CD14-positive monocyte (primary cell): ENCODE measurements around the gene RHOG. TPM values are rescaled to one million over a fixed set of nuclear protein-coding genes. Genes with fewer than 3 reads are reported as not detected.
A peak's percentile ranks its signal among the peaks of the same experiment; 100 is the strongest.

Experiments used
- DNase-seq, 3 donors: peaks; one replicate each; pipeline ENCODE4 v3.0.0-alpha.2; 2011 to 2022
- H2AFZ ChIP-seq: 2 replicates; pipeline ENCODE4 v1.6.0; 2012; ENCODE audit warnings: mild to moderate bottlenecking, low read depth, low read length, inconsistent platforms; ENCODE audit not compliant: insufficient read depth, poor library complexity, severe bottlenecking
- H3K27ac ChIP-seq, 2 donors: 1 replicate in 1 of 2; 2 replicates in 1 of 2; pipeline ENCODE4 v1.5.1; 2012 to 2013; ENCODE audit warnings: low read length in 2 of 2, control low read depth in 1 of 2, inconsistent platforms in 1 of 2, low read depth in 1 of 2, mild to moderate bottlenecking in 1 of 2
- H3K27me3 ChIP-seq, 2 donors: one replicate each; pipeline versions ENCODE4 v1.6.0 to v1.6.1; 2011 to 2013; ENCODE audit warnings: low read length in 2 of 2; ENCODE audit not compliant: control insufficient read depth in 2 of 2, insufficient read depth in 2 of 2
- H3K36me3 ChIP-seq, 2 donors: replicated peaks in 1 of 2; 1 replicate in 1 of 2; 2 replicates in 1 of 2; pipeline versions ENCODE4 v1.5.1 to v1.6.1; 2012 to 2013; ENCODE audit warnings: low read length in 2 of 2, control low read depth in 1 of 2, inconsistent platforms in 1 of 2, mild to moderate bottlenecking in 1 of 2; ENCODE audit not compliant: insufficient read depth in 2 of 2, control insufficient read depth in 1 of 2
- H3K4me1 ChIP-seq, 2 donors: 1 replicate in 1 of 2; 2 replicates in 1 of 2; pipeline versions ENCODE4 v1.5.1 to v1.6.1; 2012 to 2013; ENCODE audit warnings: low read length in 2 of 2, control low read depth in 1 of 2, inconsistent platforms in 1 of 2, mild to moderate bottlenecking in 1 of 2, moderate library complexity in 1 of 2; ENCODE audit not compliant: insufficient read depth in 2 of 2, control insufficient read depth in 1 of 2
- H3K4me2 ChIP-seq: replicated peaks from 2 replicates; pipeline ENCODE3; 2012; ENCODE audit warnings: low read length, moderate library complexity, mild to moderate bottlenecking; ENCODE audit not compliant: poor library complexity, severe bottlenecking; ENCODE audit errors: extremely low read depth
- H3K4me3 ChIP-seq, 3 experiments: fragments of 200-600 bp in 1 of 3; sonication (generic) in 1 of 3; replicated peaks in 1 of 3; 1 replicate in 2 of 3; 2 replicates in 1 of 3; pipeline ENCODE4 v1.5.1; 2011 to 2013; ENCODE audit warnings: low read length in 3 of 3, mild to moderate bottlenecking in 3 of 3, control low read depth in 2 of 3, low read depth in 2 of 3, inconsistent platforms in 1 of 3, moderate library complexity in 1 of 3
- H3K79me2 ChIP-seq: 2 replicates; pipeline ENCODE4 v1.6.0; 2012; ENCODE audit warnings: mild to moderate bottlenecking, control low read depth, inconsistent platforms, low read length, moderate library complexity; ENCODE audit not compliant: insufficient read depth
- H3K9ac ChIP-seq: 2 replicates; pipeline ENCODE4 v1.6.0; 2017; ENCODE audit warnings: low read length, mild to moderate bottlenecking; ENCODE audit not compliant: insufficient read depth, poor library complexity, severe bottlenecking
- H3K9me3 ChIP-seq, 2 donors: replicated peaks in 1 of 2; 1 replicate in 1 of 2; 2 replicates in 1 of 2; pipeline versions ENCODE4 v1.5.1 to v1.6.1; 2012 to 2013; ENCODE audit warnings: low read length in 2 of 2, control low read depth in 1 of 2; ENCODE audit not compliant: control insufficient read depth in 1 of 2, insufficient read depth in 1 of 2
- H4K20me1 ChIP-seq: 2 replicates; pipeline ENCODE4 v1.6.0; 2012; ENCODE audit warnings: mild to moderate bottlenecking, low read length, control low read depth, moderate library complexity; ENCODE audit not compliant: insufficient read depth
- H3K27ac Mint-ChIP-seq, 7 donors: one replicate each; pipeline ENCODE4 v1.8.0; 2020; ENCODE audit warnings: mild to moderate bottlenecking in 7 of 7, mixed read lengths in 7 of 7, moderate library complexity in 6 of 7, inconsistent platforms in 2 of 7
- H3K27me3 Mint-ChIP-seq, 3 donors: one replicate each; pipeline ENCODE4 v1.8.0; 2021 to 2022; ENCODE audit warnings: low read depth in 3 of 3, mild to moderate bottlenecking in 3 of 3, mixed read lengths in 3 of 3, moderate library complexity in 3 of 3, inconsistent platforms in 1 of 3
- H3K36me3 Mint-ChIP-seq, 2 donors: one replicate each; pipeline ENCODE4 v1.8.0; 2020; ENCODE audit warnings: mixed read lengths in 2 of 2, inconsistent platforms in 1 of 2, mild to moderate bottlenecking in 1 of 2
- H3K4me1 Mint-ChIP-seq: one replicate; pipeline ENCODE4 v1.8.0; 2020; ENCODE audit warnings: mild to moderate bottlenecking, mixed read lengths
- H3K4me3 Mint-ChIP-seq, 2 donors: one replicate each; pipeline ENCODE4 v1.8.0; 2020; ENCODE audit warnings: mild to moderate bottlenecking in 2 of 2, mixed read lengths in 2 of 2, moderate library complexity in 1 of 2
- H3K9me3 Mint-ChIP-seq, 7 donors: one replicate each; pipeline ENCODE4 v1.8.0; 2020 to 2022; ENCODE audit warnings: mixed read lengths in 7 of 7, mild to moderate bottlenecking in 6 of 7, moderate library complexity in 6 of 7, inconsistent platforms in 2 of 7
- CTCF ChIP-seq: fragments of 200-600 bp; IDR thresholded peaks from one replicate; pipeline ENCODE4 v1.8.0; 2022; ENCODE audit warnings: antibody characterized with exemption, mild to moderate bottlenecking
- WGBS: methylation state at CpG from one replicate; pipeline ENCODE4 v1.1.5; 2013; ENCODE audit warnings: missing lambda C conversion rate; ENCODE audit not compliant: insufficient coverage; 5-methylcytosine and 5-hydroxymethylcytosine counted together
- intact Hi-C, 2 donors: fragments of 100-400 bp; cut with micrococcal nuclease; formaldehyde crosslinking; loops; one replicate each; pipeline versions ENCODE4 v1.15.0 to v1.15.1; 2023
- polyA plus RNA-seq, 3 donors: library from polyadenylated mRNA; depleted of rRNA in 1 of 3; unstranded in 2 of 3; stranded (reverse) in 1 of 3; fragments of 300-500 nt in 2 of 3; fragments of >200 nt in 1 of 3; fragmentation: Illumina TruSeq in 2 of 3; gene quantifications; 1 replicate in 2 of 3; 2 replicates in 1 of 3; pipeline ENCODE4 v1.2.3, GENCODE V29; 2012 to 2021

Gene RHOG
- polyA plus RNA-seq, 3 donors = 315 to 505 (median 458) TPM

DNA sequence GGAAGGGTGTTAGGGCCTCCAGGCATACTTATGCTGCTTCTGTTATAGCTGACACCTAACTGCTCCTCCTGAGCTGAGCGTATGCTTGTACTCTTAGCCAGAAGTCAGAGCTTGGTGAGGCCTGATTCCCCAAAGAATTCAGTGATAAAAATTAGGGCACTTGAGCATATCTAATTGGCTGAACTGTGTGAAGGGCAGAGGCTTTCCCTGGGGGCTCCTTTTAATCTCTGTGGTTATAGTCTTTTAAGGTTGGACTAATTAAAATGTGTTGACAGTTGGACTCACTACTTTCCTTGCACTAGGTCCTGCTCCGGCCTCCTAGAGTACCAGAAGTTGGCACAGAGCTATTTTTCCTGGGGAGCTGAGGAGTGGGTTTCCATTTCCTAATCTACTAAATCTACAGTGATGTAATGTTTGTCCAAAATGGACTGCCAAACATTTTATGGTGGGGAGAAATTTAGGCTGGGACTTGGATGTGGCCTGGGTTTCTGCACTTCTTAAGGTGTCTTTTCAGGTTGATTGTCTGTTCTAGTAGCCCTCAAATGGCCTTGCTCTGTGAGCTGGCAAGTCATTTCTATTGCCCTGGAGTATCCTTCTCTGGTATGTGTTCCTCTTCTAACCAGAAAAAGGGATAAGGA lies 33.1 kb upstream of the RHOG start:
- Mint-ChIP-seq H3K4me3 (no peak overlapping the region), H3K27ac (peak overlapping the region in 3 of 7 donors; percentile 32 to 67 (median 33)), H3K36me3 (peaks cover 7 to 12% of the 10 kb centered on the region in 2 donors), H3K9me3 (no peaks in the 10 kb centered on the region), H3K27me3 (peaks cover 0 to 3% (median 3%) of the 10 kb centered on the region in 3 donors), H3K4me1 (peaks cover 62% of the 10 kb centered on the region)
- peaks cover 93% of the 10 kb centered on the region for H4K20me1 ChIP-seq
- no peak overlapping the region for H3K27ac ChIP-seq
- H3K4me2 ChIP-seq = no peak overlapping the region
- H2AFZ ChIP-seq = no peak overlapping the region
- TF ChIP-seq CTCF = no peak
- no peaks in the 10 kb centered on the region for H3K9me3 ChIP-seq
- 100% methylated on average over 1 of the region's 2 CpGs for WGBS
- H3K36me3 ChIP-seq = peaks cover 0 to 8% of the 10 kb centered on the region in 2 donors
- intact Hi-C loops = loop anchor here in 1 of 2 donors (2.0 kb wide), 1 partner anchor 15 kb away; no protein-coding TSS in a partner anchor
- no peak overlapping the region for H3K9ac ChIP-seq
- H3K4me3 ChIP-seq = no peak overlapping the region
- peaks cover 23 to 39% of the 10 kb centered on the region in 2 donors for H3K4me1 ChIP-seq
- no peak for DNase-seq
- peaks cover 99% of the 10 kb centered on the region for H3K79me2 ChIP-seq
- no peaks in the 10 kb centered on the region for H3K27me3 ChIP-seq

GRCh38 chr11:3867209-3868091 lies 26.7 kb upstream of the RHOG start:
- no peaks in the 10 kb centered on the region for H3K9me3 Mint-ChIP-seq
- H3K4me2 ChIP-seq = no peak overlapping the region
- WGBS = 86% methylated on average over 6 of the region's 6 CpGs

More at GRCh38 chr11:3867209-3868091, 26.7 kb upstream of the RHOG start:
- Mint-ChIP-seq H3K27ac (peak overlapping the region; percentile 12 to 89 (median 76)), H3K4me3 (no peak overlapping the region), H3K36me3 (peaks cover 0 to 12% of the 10 kb centered on the region in 2 donors), H3K4me1 (peaks cover 65% of the 10 kb centered on the region), H3K27me3 (peaks cover 0 to 6% (median 3%) of the 10 kb centered on the region in 3 donors)
- Histone ChIP-seq H2AFZ (no peak overlapping the region), H3K36me3 (peaks cover 0 to 5% of the 10 kb centered on the region in 2 donors), H3K9ac (no peak overlapping the region), H4K20me1 (peaks cover 85% of the 10 kb centered on the region), H3K9me3 (no peaks in the 10 kb centered on the region), H3K4me1 (peaks cover 40 to 46% of the 10 kb centered on the region in 2 donors), H3K79me2 (peaks cover 100% of the 10 kb centered on the region), H3K4me3 (no peak overlapping the region), H3K27me3 (no peaks in the 10 kb centered on the region), H3K27ac (peak overlapping the region in 1 of 2 donors; percentile 89)
- intact Hi-C loops = no loop called here
- TF ChIP-seq CTCF = no peak
- DNase-seq = no peak
